ENCODE results near the gene CROCC2. TPM values are rescaled to one million over a fixed set of nuclear protein-coding genes. Genes with fewer than 3 reads are reported as not detected.
A peak's percentile ranks its signal among the peaks of the same experiment; 100 is the strongest.

The CROCC2 gene
- total and polyA plus RNA-seq, 2 of the 13 experiments (the other 11 are each of a cell fraction or from before 2014, with no cell fraction given): not detected

DNA sequence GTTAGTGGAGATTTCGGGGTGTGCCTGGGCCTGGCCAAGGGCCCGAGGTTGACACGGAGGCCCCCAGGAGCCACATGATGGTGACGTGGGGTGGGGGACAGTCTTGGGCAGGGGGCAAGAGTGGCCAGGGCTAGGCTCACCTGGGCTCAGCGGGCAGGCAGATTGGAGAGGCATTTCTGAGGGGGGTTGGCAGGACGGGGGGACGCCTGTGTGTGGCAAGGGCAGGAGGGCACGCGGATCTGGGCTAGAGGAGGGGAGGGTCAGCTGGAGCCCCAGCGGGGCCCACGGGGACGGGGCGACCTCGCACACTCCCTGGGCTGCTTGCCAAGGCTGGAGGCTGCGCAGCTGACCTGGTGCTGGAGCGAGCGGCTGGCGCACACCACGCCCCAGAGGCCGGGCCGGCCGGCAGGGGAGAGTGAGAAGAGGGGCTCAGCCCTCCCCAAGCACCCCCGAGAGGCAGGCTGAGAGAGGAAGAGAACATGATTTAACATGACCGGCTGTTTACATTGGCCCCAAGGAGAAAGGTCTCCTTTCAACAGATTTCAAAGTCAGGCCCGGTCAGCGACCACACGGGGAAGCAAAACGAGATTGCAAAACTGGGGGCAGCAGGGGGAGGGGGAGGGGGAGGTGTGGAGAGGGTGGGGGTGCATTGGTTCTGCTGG, 54.3 kb downstream of the CROCC2 start (continued):
- TF ChIP-seq, protein P1, sequence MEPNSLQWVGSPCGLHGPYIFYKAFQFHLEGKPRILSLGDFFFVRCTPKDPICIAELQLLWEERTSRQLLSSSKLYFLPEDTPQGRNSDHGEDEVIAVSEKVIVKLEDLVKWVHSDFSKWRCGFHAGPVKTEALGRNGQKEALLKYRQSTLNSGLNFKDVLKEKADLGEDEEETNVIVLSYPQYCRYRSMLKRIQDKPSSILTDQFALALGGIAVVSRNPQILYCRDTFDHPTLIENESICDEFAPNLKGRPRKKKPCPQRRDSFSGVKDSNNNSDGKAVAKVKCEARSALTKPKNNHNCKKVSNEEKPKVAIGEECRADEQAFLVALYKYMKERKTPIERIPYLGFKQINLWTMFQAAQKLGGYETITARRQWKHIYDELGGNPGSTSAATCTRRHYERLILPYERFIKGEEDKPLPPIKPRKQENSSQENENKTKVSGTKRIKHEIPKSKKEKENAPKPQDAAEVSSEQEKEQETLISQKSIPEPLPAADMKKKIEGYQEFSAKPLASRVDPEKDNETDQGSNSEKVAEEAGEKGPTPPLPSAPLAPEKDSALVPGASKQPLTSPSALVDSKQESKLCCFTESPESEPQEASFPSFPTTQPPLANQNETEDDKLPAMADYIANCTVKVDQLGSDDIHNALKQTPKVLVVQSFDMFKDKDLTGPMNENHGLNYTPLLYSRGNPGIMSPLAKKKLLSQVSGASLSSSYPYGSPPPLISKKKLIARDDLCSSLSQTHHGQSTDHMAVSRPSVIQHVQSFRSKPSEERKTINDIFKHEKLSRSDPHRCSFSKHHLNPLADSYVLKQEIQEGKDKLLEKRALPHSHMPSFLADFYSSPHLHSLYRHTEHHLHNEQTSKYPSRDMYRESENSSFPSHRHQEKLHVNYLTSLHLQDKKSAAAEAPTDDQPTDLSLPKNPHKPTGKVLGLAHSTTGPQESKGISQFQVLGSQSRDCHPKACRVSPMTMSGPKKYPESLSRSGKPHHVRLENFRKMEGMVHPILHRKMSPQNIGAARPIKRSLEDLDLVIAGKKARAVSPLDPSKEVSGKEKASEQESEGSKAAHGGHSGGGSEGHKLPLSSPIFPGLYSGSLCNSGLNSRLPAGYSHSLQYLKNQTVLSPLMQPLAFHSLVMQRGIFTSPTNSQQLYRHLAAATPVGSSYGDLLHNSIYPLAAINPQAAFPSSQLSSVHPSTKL (CRISPR knock-in tag; IDR thresholded peaks at IDR 0.05): peak; percentile 79
- TF ChIP-seq, protein P2, sequence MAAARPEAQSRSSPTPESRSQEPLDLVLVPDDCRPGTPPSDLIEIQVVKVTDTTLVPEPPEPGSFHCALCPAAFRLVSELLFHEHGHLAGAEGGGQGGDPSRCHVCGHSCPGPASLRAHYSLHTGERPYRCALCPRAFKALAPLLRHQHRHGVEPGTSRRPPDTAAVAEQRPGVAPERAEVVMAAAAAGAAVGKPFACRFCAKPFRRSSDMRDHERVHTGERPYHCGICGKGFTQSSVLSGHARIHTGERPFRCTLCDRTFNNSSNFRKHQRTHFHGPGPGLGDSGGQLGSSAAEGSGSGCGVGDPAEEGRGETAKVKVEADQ (CRISPR knock-in tag; IDR thresholded peaks at IDR 0.05; ENCODE audit: borderline replicate concordance): peak; percentile 82
- TF ChIP-seq, protein P3, sequence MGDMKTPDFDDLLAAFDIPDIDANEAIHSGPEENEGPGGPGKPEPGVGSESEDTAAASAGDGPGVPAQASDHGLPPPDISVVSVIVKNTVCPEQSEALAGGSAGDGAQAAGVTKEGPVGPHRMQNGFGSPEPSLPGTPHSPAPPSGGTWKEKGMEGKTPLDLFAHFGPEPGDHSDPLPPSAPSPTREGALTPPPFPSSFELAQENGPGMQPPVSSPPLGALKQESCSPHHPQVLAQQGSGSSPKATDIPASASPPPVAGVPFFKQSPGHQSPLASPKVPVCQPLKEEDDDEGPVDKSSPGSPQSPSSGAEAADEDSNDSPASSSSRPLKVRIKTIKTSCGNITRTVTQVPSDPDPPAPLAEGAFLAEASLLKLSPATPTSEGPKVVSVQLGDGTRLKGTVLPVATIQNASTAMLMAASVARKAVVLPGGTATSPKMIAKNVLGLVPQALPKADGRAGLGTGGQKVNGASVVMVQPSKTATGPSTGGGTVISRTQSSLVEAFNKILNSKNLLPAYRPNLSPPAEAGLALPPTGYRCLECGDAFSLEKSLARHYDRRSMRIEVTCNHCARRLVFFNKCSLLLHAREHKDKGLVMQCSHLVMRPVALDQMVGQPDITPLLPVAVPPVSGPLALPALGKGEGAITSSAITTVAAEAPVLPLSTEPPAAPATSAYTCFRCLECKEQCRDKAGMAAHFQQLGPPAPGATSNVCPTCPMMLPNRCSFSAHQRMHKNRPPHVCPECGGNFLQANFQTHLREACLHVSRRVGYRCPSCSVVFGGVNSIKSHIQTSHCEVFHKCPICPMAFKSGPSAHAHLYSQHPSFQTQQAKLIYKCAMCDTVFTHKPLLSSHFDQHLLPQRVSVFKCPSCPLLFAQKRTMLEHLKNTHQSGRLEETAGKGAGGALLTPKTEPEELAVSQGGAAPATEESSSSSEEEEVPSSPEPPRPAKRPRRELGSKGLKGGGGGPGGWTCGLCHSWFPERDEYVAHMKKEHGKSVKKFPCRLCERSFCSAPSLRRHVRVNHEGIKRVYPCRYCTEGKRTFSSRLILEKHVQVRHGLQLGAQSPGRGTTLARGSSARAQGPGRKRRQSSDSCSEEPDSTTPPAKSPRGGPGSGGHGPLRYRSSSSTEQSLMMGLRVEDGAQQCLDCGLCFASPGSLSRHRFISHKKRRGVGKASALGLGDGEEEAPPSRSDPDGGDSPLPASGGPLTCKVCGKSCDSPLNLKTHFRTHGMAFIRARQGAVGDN (CRISPR knock-in tag; IDR thresholded peaks at IDR 0.05): peak; percentile 92
- TF ChIP-seq ZNF839 (CRISPR knock-in tag; IDR thresholded peaks at IDR 0.05; ENCODE audit: borderline replicate concordance): peak; percentile 47; the same call in 1 of the 2 replicates
- peak; percentile 93; the same call in 1 of the 2 replicates for TF ChIP-seq MTF2 (CRISPR knock-in tag; IDR thresholded peaks at IDR 0.05; ENCODE audit: borderline replicate concordance)
- TF ChIP-seq ZNF501 (CRISPR knock-in tag; IDR thresholded peaks at IDR 0.05): peak; percentile 50; the same call in 1 of the 2 replicates
- TF ChIP-seq JUND (CRISPR knock-in tag; IDR thresholded peaks at IDR 0.05): no peak
- TF ChIP-seq, protein P4, sequence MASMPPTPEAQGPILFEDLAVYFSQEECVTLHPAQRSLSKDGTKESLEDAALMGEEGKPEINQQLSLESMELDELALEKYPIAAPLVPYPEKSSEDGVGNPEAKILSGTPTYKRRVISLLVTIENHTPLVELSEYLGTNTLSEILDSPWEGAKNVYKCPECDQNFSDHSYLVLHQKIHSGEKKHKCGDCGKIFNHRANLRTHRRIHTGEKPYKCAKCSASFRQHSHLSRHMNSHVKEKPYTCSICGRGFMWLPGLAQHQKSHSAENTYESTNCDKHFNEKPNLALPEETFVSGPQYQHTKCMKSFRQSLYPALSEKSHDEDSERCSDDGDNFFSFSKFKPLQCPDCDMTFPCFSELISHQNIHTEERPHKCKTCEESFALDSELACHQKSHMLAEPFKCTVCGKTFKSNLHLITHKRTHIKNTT (CRISPR knock-in tag; IDR thresholded peaks at IDR 0.05): no peak
- peak; percentile 15; the same call in 1 of the 2 replicates for TF ChIP-seq ZMYM3 (CRISPR knock-in tag; IDR thresholded peaks at IDR 0.05)

Data from HepG2 (cell line).